HCT116 (cell line): ENCODE measurements around the gene TMCC3. TPM values are rescaled to one million over a fixed set of nuclear protein-coding genes. Genes with fewer than 3 reads are reported as not detected.
"Not testable (repeated sequence)": the region's sequence is repeated elsewhere in the genome, so short reads cannot be mapped to it uniquely, and the experiment has no call there.

Source experiments
- ATAC-seq: fragments of 200-7000 bp; cut with Tn5 transposase; 2 replicates; pipeline ENCODE4 v1.9.1; 2020; ENCODE audit warnings: mild to moderate bottlenecking, moderate library complexity
- BruUV-seq: library from RNA; stranded (reverse); fragments of 400-500 nt; replicated peaks from 2 replicates; lab custom pipeline; 2021; lab: Mats Ljungman, UMichigan
- CTCF ChIA-PET: fragments of 300-600 bp; sonication (Branson Sonifier 250); formaldehyde crosslinking; loops from one replicate; lab custom pipeline; 2021; ENCODE audit warnings: antibody characterized with exemption; lab: Charles Lee
- POLR2A ChIA-PET: fragments of 300-600, 350-600 bp; sonication (Branson Sonifier 250); formaldehyde crosslinking; loops from one replicate; lab custom pipeline; 2021; ENCODE audit warnings: antibody characterized with exemption; lab: Charles Lee
- RAD21 ChIA-PET, 2 experiments: fragments of 300-600 bp; sonication (Branson Sonifier 250); formaldehyde crosslinking; loops; one replicate each; lab custom pipeline; 2023; ENCODE audit warnings: low total read pairs in 2 of 2; ENCODE audit not compliant: uncharacterized antibody in 2 of 2, unreplicated experiment in 2 of 2, low non-redundant PET in 1 of 2; lab: Charles Lee
- DNase-seq: peaks from one replicate; pipeline ENCODE4 v3.0.0-alpha.2; 2010; ENCODE audit warnings: low read depth, low spot score
- H2AFZ ChIP-seq: fragments of 200-600 bp; shearing (Covaris generic), sonication (generic); 2 replicates; pipeline ENCODE4 v1.6.1; 2017; ENCODE audit warnings: low read depth, mixed run types, mixed read lengths, antibody characterized with exemption, low read length; ENCODE audit not compliant: poor library complexity, severe bottlenecking
- H3K27ac ChIP-seq: 2 replicates; pipeline ENCODE4 v1.5.1; 2012; ENCODE audit warnings: low read depth, low read length
- H3K27me3 ChIP-seq: fragments of 200-600 bp; sonication (generic); 2 replicates; pipeline ENCODE4 v1.6.1; 2016; ENCODE audit warnings: mixed run types, low read length, mixed read lengths; ENCODE audit not compliant: insufficient read depth
- H3K36me3 ChIP-seq, 2 experiments: fragments of 200-500 bp in 1 of 2; fragments of 200-600 bp in 1 of 2; sonication (Bioruptor generic) in 1 of 2; sonication (generic) in 1 of 2; 2 replicates each; pipeline versions ENCODE4 v1.5.1 to v1.6.1; 2014 to 2016; ENCODE audit warnings: low read length in 2 of 2, inconsistent platforms in 1 of 2, mixed read lengths in 1 of 2, mixed run types in 1 of 2; ENCODE audit not compliant: insufficient read depth in 2 of 2, control insufficient read depth in 1 of 2
- H3K4me1 ChIP-seq, 2 experiments: fragments of 200-600 bp in 1 of 2; sonication (generic) in 1 of 2; 2 replicates each; pipeline versions ENCODE4 v1.5.1 to v1.6.1; 2012 to 2017; ENCODE audit warnings: low read length in 2 of 2, inconsistent platforms in 1 of 2, mild to moderate bottlenecking in 1 of 2, mixed read lengths in 1 of 2, mixed run types in 1 of 2, moderate library complexity in 1 of 2; ENCODE audit not compliant: insufficient read depth in 2 of 2, control insufficient read depth in 1 of 2
- H3K4me2 ChIP-seq: fragments of 200-600 bp; sonication (generic); 2 replicates; pipeline ENCODE4 v1.6.1; 2017; ENCODE audit warnings: mixed run types, low read length, mixed read lengths
- H3K4me3 ChIP-seq, 2 experiments: fragments of 200-600 bp in 1 of 2; sonication (generic) in 1 of 2; replicated peaks in 1 of 2; 2 replicates each; pipeline ENCODE4 v1.5.1; 2011 to 2016; ENCODE audit warnings: low read length in 2 of 2, control low read depth in 1 of 2, low read depth in 1 of 2, mild to moderate bottlenecking in 1 of 2, mixed read lengths in 1 of 2, mixed run types in 1 of 2
- H3K79me2 ChIP-seq: fragments of 200-600 bp; sonication (generic); 2 replicates; pipeline ENCODE4 v1.6.1; 2017; ENCODE audit warnings: mild to moderate bottlenecking, mixed run types, low read length, moderate library complexity, mixed read lengths; ENCODE audit not compliant: insufficient read depth
- H3K9ac ChIP-seq: fragments of 200-600 bp; sonication (generic); 2 replicates; pipeline ENCODE4 v1.6.1; 2016; ENCODE audit warnings: low read length, mixed read lengths
- H3K9me2 ChIP-seq: fragments of 200-600 bp; sonication (generic), shearing (Covaris generic); 2 replicates; pipeline ENCODE4 v1.6.1; 2017; ENCODE audit warnings: mixed run types, mild to moderate bottlenecking, moderate library complexity; ENCODE audit not compliant: insufficient read depth
- H3K9me3 ChIP-seq, 2 experiments: fragments of 200-500 bp in 1 of 2; fragments of 200-600 bp in 1 of 2; sonication (Bioruptor generic) in 1 of 2; sonication (generic) in 1 of 2; 2 replicates each; pipeline ENCODE4 v1.6.1; 2014 to 2017; ENCODE audit warnings: low read length in 2 of 2, mixed read lengths in 2 of 2, inconsistent platforms in 1 of 2, low read depth in 1 of 2, mild to moderate bottlenecking in 1 of 2, mixed run types in 1 of 2, moderate library complexity in 1 of 2; ENCODE audit not compliant: control insufficient read depth in 1 of 2, insufficient read depth in 1 of 2
- H4K20me1 ChIP-seq: fragments of 200-600 bp; sonication (generic), shearing (Covaris generic); 2 replicates; pipeline ENCODE4 v1.6.1; 2017; ENCODE audit warnings: mixed run types, mild to moderate bottlenecking, moderate library complexity; ENCODE audit not compliant: insufficient read depth
- ATF3 ChIP-seq: IDR thresholded peaks from 2 replicates; pipeline ENCODE4 v1.6.1; 2012
- CEBPB ChIP-seq: IDR thresholded peaks from 2 replicates; pipeline ENCODE4 v1.6.1; 2012; ENCODE audit warnings: low read depth
- CTCF ChIP-seq, 3 experiments: fragments of 200-600 bp in 1 of 3; sonication (generic) in 1 of 3; IDR thresholded peaks in 2 of 3; conservative IDR thresholded peaks in 1 of 3; 2 replicates each; pipeline ENCODE4 v1.5.1; 2012 to 2017; ENCODE audit warnings: low read depth in 2 of 3, low read length in 2 of 3, antibody characterized with exemption in 1 of 3, borderline replicate concordance in 1 of 3, control low read depth in 1 of 3, mild to moderate bottlenecking in 1 of 3, mixed read lengths in 1 of 3, mixed run types in 1 of 3, moderate library complexity in 1 of 3; ENCODE audit not compliant: insufficient read depth in 1 of 3
- ELF1 ChIP-seq: IDR thresholded peaks from 2 replicates; pipeline ENCODE4 v1.6.1; 2012; ENCODE audit warnings: low read depth, borderline replicate concordance
- EZH2 ChIP-seq: fragments of 200-600 bp; sonication (generic); IDR thresholded peaks from 2 replicates; pipeline ENCODE4 v1.6.1; 2017; ENCODE audit warnings: antibody characterized with exemption, mixed run types
- FOSL1 ChIP-seq: IDR thresholded peaks from 2 replicates; pipeline ENCODE4 v1.6.1; 2012; ENCODE audit warnings: low read depth
- POLR2AphosphoS5 ChIP-seq: IDR thresholded peaks from 2 replicates; pipeline ENCODE4 v1.6.1; 2011; ENCODE audit warnings: mild to moderate bottlenecking, low read depth, low read length, moderate library complexity
- ZFX ChIP-seq: fragments of 450-650 bp; IDR thresholded peaks from 2 replicates; pipeline ENCODE4 v1.6.1; 2017
- intact Hi-C: fragments of 100-400 bp; cut with micrococcal nuclease; formaldehyde crosslinking; loops from 2 replicates; pipeline ENCODE4 v1.10.0; 2022
- total RNA-seq: library from RNA; stranded (reverse); gene quantifications from one replicate; pipeline ENCODE4 v1.2.1, GENCODE V29; 2021; ENCODE audit not compliant: unreplicated experiment
- TF ChIP-seq, protein P1 (sequence below): IDR thresholded peaks from 2 replicates; pipeline ENCODE4 v1.6.1; 2011; ENCODE audit warnings: mild to moderate bottlenecking, low read length, moderate library complexity; ENCODE audit not compliant: insufficient replicate concordance; ENCODE audit errors: extremely low read depth

TMCC3 gene
- total RNA-seq, 1 experiment from 2014 or later: 4.5 TPM

GRCh38 chr12:94694732-94695131 is 44.4 kb upstream of the TMCC3 start:
- no peak for TF ChIP-seq ZFX
- TF ChIP-seq EZH2: no peak
- intact Hi-C loops: no loop called here
- Histone ChIP-seq H3K4me3 (no peak overlapping the region), H3K27ac (no peak overlapping the region), H3K4me2 (no peak overlapping the region), H3K4me1 (no peaks in the 10 kb centered on the region), H4K20me1 (no peaks in the 10 kb centered on the region), H3K27me3 (no peaks in the 10 kb centered on the region), H2AFZ (no peak overlapping the region), H3K9me3 (no peaks in the 10 kb centered on the region), H3K9ac (no peak overlapping the region), H3K36me3 (no peaks in the 10 kb centered on the region), H3K79me2 (no peaks in the 10 kb centered on the region), H3K9me2 (no peaks in the 10 kb centered on the region)
- ChIA-PET POLR2A (no interaction called here), RAD21 (no interaction called here), CTCF (no interaction called here)
- ATAC-seq: no peak
- DNase-seq: no peak
- BruUV-seq: no TSS peak

DNA sequence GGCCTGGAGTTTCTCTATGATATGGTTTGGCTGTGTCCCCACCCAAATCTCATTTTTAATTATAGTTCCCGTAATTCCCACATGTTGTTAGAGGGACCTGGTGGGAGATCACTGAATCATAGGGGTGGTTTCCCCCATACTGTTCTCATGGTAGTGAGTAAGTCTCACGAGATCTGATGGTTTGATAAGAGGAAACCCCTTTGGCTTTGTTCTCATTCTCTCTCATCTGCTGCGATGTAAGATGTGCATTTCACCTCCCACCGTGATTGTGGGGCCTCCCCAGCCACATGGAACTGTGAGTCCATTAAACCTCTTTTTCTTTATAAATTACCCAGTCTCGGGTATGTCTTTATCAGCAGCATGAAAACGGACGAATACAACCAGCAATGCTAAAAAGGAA is 42.5 kb upstream of the TMCC3 start:
- H3K36me3 ChIP-seq, H3K9me3 ChIP-seq, H3K79me2 ChIP-seq, intact Hi-C loops, H3K9me2 ChIP-seq, H2AFZ ChIP-seq, H4K20me1 ChIP-seq, BruUV-seq, H3K4me1 ChIP-seq, H3K4me2 ChIP-seq, RAD21 ChIA-PET, ATAC-seq, POLR2A ChIA-PET, H3K27ac ChIP-seq, H3K9ac ChIP-seq, H3K27me3 ChIP-seq, H3K4me3 ChIP-seq, DNase-seq, CTCF ChIA-PET: not testable (repeated sequence)

DNA sequence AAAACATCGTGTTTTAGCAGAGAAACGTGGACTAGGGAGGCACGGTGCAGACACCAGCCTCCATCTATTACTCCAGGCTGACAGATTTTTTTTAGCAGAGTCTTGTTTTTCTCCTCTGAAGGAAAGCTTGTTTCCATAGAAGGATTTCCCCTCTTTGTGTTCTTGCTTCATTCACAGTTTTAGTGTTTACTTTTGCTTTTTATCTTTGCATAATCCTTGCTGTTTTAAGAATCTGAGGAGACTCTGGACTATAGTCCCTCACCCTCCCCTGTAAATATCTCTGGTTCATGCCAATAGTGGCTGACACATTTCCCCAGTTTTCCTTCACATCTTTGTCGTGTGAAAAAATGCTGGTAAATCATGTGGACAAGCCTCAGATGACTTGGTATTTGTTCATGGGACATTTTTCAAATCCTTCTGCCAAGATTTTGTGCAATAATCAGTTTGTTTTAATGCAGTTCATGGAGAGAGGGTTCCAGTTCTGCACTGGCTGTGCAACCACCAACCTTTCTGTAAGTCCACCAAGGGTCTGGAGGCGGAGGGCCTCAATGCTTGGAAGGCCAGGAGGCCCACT is 39.9 kb upstream of the TMCC3 start:
- ChIA-PET RAD21 (no interaction called here), POLR2A (no interaction called here), CTCF (no interaction called here)
- no peak overlapping the region for H3K27ac ChIP-seq
- no peaks in the 10 kb centered on the region for H4K20me1 ChIP-seq
- H3K4me1 ChIP-seq: no peaks in the 10 kb centered on the region
- H3K36me3 ChIP-seq: no peaks in the 10 kb centered on the region
- no peak overlapping the region for H3K4me2 ChIP-seq
- H2AFZ ChIP-seq: no peak overlapping the region
- intact Hi-C loops: no loop called here
- ATAC-seq (no peak), DNase-seq (no peak)
- no peaks in the 10 kb centered on the region for H3K79me2 ChIP-seq
- no TSS peak for BruUV-seq
- no peak overlapping the region for H3K9ac ChIP-seq
- no peaks in the 10 kb centered on the region for H3K27me3 ChIP-seq
- no peaks in the 10 kb centered on the region for H3K9me2 ChIP-seq
- no peak overlapping the region for H3K4me3 ChIP-seq
- H3K9me3 ChIP-seq: no peaks in the 10 kb centered on the region
- TF ChIP-seq CEBPB (no peak), ATF3 (no peak), ELF1 (no peak), FOSL1 (no peak), EZH2 (no peak), POLR2AphosphoS5 (no peak), CTCF (IDR thresholded peaks at IDR 0.05 in 2 of 3, conservative IDR thresholded peaks at IDR 0.05 in 1 of 3; ENCODE audit: borderline replicate concordance in 1 of 3, insufficient read depth in 1 of 3, low read depth in 2 of 3, low read length in 2 of 3) (no peak)
- TF ChIP-seq, protein P1, sequence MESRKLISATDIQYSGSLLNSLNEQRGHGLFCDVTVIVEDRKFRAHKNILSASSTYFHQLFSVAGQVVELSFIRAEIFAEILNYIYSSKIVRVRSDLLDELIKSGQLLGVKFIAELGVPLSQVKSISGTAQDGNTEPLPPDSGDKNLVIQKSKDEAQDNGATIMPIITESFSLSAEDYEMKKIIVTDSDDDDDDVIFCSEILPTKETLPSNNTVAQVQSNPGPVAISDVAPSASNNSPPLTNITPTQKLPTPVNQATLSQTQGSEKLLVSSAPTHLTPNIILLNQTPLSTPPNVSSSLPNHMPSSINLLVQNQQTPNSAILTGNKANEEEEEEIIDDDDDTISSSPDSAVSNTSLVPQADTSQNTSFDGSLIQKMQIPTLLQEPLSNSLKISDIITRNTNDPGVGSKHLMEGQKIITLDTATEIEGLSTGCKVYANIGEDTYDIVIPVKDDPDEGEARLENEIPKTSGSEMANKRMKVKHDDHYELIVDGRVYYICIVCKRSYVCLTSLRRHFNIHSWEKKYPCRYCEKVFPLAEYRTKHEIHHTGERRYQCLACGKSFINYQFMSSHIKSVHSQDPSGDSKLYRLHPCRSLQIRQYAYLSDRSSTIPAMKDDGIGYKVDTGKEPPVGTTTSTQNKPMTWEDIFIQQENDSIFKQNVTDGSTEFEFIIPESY: no peak
